ENCODE data around the gene GSTM3.

GSTM3 gene

GRCh38 chr1:109773203-109773899, 32.5 kb upstream of the GSTM3 start:
- H3K9ac ChIP-seq (ENCODE audit: low read length), result no peak overlapping the region
- TF ChIP-seq EZH2phosphoT487 (conservative IDR thresholded peaks at IDR 0.05; ENCODE audit: low read length), result no peak
- TF ChIP-seq CTCF (IDR thresholded peaks at IDR 0.05; ENCODE audit: insufficient read depth, low read length, poor library complexity, severe bottlenecking), result peak; percentile 49
- H3K4me3 ChIP-seq (ENCODE audit: insufficient read depth, low read length, poor library complexity, severe bottlenecking), result no peak overlapping the region
- no peaks in the 10 kb centered on the region for H3K27me3 ChIP-seq (ENCODE audit: low read length)
- no peaks in the 10 kb centered on the region for H3F3A ChIP-seq (ENCODE audit: insufficient read depth)
- H3K36me3 ChIP-seq (ENCODE audit: low read length), result no peaks in the 10 kb centered on the region
- no peak overlapping the region for H2AFZ ChIP-seq (ENCODE audit: low read depth, low read length, severe bottlenecking)
- no peak overlapping the region for H3K27ac ChIP-seq (ENCODE audit: low read depth, low read length)
- no peaks in the 10 kb centered on the region for H4K20me1 ChIP-seq (ENCODE audit: low read depth, low read length)
- no peak overlapping the region for H3K4me2 ChIP-seq (ENCODE audit: low read depth, low read length, poor library complexity, severe bottlenecking)
- H3K9me3 ChIP-seq (ENCODE audit: insufficient read depth, low read length), result no peaks in the 10 kb centered on the region
- no peaks in the 10 kb centered on the region for H3K79me2 ChIP-seq (ENCODE audit: insufficient read depth, low read length)
- no peaks in the 10 kb centered on the region for H3K9me2 ChIP-seq (replicated peaks; ENCODE audit: insufficient read depth, low read length)

DNA sequence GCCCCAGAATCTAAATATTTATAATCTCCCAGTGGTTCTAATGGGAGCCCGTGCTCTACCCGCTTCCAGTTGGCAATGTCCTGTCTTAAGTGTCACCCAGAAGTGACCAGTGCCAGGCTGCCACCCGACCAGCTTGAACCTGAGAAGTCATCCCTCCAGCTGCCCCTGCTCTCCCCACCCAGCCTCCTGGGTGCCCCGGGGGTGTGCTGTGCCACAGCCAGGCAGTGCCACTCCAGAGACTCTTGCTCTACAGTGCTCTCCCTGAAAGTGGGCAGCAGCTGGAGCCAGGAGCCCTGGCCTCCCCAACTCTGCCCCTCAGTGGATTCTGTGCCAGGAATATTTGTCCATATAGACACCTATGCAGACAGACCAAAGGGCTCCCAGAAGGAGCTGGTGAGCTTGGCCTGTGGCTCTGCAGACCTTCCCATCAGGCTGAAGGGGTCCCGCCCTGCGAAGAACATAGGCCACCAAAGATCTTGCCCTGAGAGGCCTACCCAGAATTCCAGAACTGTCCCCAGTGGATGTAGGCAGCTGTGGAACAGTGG, 31.9 kb upstream of the GSTM3 start:
- H3K27me3 ChIP-seq (ENCODE audit: low read length), result no peaks in the 10 kb centered on the region
- H3K36me3 ChIP-seq (ENCODE audit: low read length), result no peaks in the 10 kb centered on the region
- H2AFZ ChIP-seq (ENCODE audit: low read depth, low read length, severe bottlenecking), result no peak overlapping the region
- no peaks in the 10 kb centered on the region for H3K9me3 ChIP-seq (ENCODE audit: insufficient read depth, low read length)
- no peak for TF ChIP-seq EZH2phosphoT487 (conservative IDR thresholded peaks at IDR 0.05; ENCODE audit: low read length)
- TF ChIP-seq CTCF (IDR thresholded peaks at IDR 0.05; ENCODE audit: insufficient read depth, low read length, poor library complexity, severe bottlenecking), result no peak
- no peak overlapping the region for H3K4me3 ChIP-seq (ENCODE audit: insufficient read depth, low read length, poor library complexity, severe bottlenecking)
- no peak overlapping the region for H3K9ac ChIP-seq (ENCODE audit: low read length)
- H3F3A ChIP-seq (ENCODE audit: insufficient read depth), result no peaks in the 10 kb centered on the region
- H3K4me2 ChIP-seq (ENCODE audit: low read depth, low read length, poor library complexity, severe bottlenecking), result no peak overlapping the region
- no peaks in the 10 kb centered on the region for H4K20me1 ChIP-seq (ENCODE audit: low read depth, low read length)
- no peak overlapping the region for H3K27ac ChIP-seq (ENCODE audit: low read depth, low read length)
- no peaks in the 10 kb centered on the region for H3K9me2 ChIP-seq (replicated peaks; ENCODE audit: insufficient read depth, low read length)
- H3K79me2 ChIP-seq (ENCODE audit: insufficient read depth, low read length), result no peaks in the 10 kb centered on the region

GRCh38 chr1:109771712-109772657, 31.1 kb upstream of the GSTM3 start:
- TF ChIP-seq CTCF (IDR thresholded peaks at IDR 0.05; ENCODE audit: insufficient read depth, low read length, poor library complexity, severe bottlenecking) (no peak), EZH2phosphoT487 (conservative IDR thresholded peaks at IDR 0.05; ENCODE audit: low read length) (no peak)
- Histone ChIP-seq H3K36me3 (ENCODE audit: low read length) (no peaks in the 10 kb centered on the region), H3K4me3 (ENCODE audit: insufficient read depth, low read length, poor library complexity, severe bottlenecking) (no peak overlapping the region), H4K20me1 (ENCODE audit: low read depth, low read length) (no peaks in the 10 kb centered on the region), H3K9me3 (ENCODE audit: insufficient read depth, low read length) (no peaks in the 10 kb centered on the region), H3K27ac (ENCODE audit: low read depth, low read length) (no peak overlapping the region), H3K9ac (ENCODE audit: low read length) (no peak overlapping the region), H3K27me3 (ENCODE audit: low read length) (no peaks in the 10 kb centered on the region), H3K9me2 (replicated peaks; ENCODE audit: insufficient read depth, low read length) (no peaks in the 10 kb centered on the region), H3K79me2 (ENCODE audit: insufficient read depth, low read length) (no peaks in the 10 kb centered on the region), H3K4me2 (ENCODE audit: low read depth, low read length, poor library complexity, severe bottlenecking) (no peak overlapping the region), H3F3A (ENCODE audit: insufficient read depth) (no peaks in the 10 kb centered on the region), H2AFZ (ENCODE audit: low read depth, low read length, severe bottlenecking) (no peak overlapping the region)

All from SU-DHL-6 (cell line).